Stimulated activated CD4-positive, alpha-beta T cell treated with anti-CD3 and anti-CD28 coated beads, TNF-alpha, amount 100 ng/mL, for 24 hours (primary cell): ENCODE results near the gene FAM20A.
"Not testable (repeated sequence)": the region's sequence is repeated elsewhere in the genome, so short reads cannot be mapped to it uniquely, and the experiment has no call there.

Source experiments
- DNase-seq, 3 experiments: peaks; one replicate each; pipeline ENCODE4 v3.0.0-alpha.2; 2020; ENCODE audit warnings: low read depth in 3 of 3

The FAM20A gene

GRCh38 chr17:68492394-68493054 is 108.6 kb downstream of the FAM20A start:
- DNase-seq, result not testable (repeated sequence)

GRCh38 chr17:68491381-68492231 is 109.6 kb downstream of the FAM20A start:
- no peak for DNase-seq

GRCh38 chr17:68489919-68490318 is 111.2 kb downstream of the FAM20A start:
- no peak for DNase-seq
